Measurements from ENCODE around the gene CAB39L. TPM values are rescaled to one million over a fixed set of nuclear protein-coding genes. Genes with fewer than 3 reads are reported as not detected.

The CAB39L gene
- total and polyA plus RNA-seq, 9 of the 15 experiments (the other 6 are each of a cell fraction or from before 2014, with no cell fraction given), result 1.1 to 4.2 (median 2.6) TPM

DNA sequence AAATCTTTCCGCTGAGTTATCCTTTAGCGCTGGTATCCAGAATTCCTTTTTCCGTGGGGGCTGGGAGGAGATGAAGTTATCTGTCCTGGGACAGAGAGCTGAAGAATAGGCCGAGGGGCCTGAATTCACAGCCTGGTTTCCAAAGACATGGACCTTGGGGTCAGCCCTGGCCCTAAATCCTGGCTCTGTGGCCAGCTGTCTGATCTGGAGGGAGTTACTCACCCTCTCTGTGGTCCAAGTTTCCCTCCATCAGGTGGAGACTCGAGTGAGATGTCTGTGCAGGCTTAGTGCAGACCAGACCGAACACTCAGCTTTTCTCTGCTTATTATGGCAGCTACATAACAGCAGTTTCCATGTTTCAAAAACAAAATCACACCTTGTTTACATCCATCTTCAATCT is 136.5 kb downstream of the CAB39L start (continued):
- TF ChIP-seq ZKSCAN3 (CRISPR knock-in tag; IDR thresholded peaks at IDR 0.05) (no peak), BRD4 (IDR thresholded peaks at IDR 0.05) (no peak), TARDBP (IDR thresholded peaks at IDR 0.05) (no peak), NR2C2 (CRISPR knock-in tag; IDR thresholded peaks at IDR 0.05) (no peak), NR2C2 (tag; IDR thresholded peaks at IDR 0.05) (no peak), KLF10 (CRISPR knock-in tag; IDR thresholded peaks at IDR 0.05) (no peak), ZNF121 (CRISPR knock-in tag; conservative IDR thresholded peaks at IDR 0.05) (no peak)
- TF ChIP-seq, protein P1, sequence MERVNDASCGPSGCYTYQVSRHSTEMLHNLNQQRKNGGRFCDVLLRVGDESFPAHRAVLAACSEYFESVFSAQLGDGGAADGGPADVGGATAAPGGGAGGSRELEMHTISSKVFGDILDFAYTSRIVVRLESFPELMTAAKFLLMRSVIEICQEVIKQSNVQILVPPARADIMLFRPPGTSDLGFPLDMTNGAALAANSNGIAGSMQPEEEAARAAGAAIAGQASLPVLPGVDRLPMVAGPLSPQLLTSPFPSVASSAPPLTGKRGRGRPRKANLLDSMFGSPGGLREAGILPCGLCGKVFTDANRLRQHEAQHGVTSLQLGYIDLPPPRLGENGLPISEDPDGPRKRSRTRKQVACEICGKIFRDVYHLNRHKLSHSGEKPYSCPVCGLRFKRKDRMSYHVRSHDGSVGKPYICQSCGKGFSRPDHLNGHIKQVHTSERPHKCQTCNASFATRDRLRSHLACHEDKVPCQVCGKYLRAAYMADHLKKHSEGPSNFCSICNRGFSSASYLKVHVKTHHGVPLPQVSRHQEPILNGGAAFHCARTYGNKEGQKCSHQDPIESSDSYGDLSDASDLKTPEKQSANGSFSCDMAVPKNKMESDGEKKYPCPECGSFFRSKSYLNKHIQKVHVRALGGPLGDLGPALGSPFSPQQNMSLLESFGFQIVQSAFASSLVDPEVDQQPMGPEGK (CRISPR knock-in tag; IDR thresholded peaks at IDR 0.05; ENCODE audit: borderline replicate concordance), result no peak

DNA sequence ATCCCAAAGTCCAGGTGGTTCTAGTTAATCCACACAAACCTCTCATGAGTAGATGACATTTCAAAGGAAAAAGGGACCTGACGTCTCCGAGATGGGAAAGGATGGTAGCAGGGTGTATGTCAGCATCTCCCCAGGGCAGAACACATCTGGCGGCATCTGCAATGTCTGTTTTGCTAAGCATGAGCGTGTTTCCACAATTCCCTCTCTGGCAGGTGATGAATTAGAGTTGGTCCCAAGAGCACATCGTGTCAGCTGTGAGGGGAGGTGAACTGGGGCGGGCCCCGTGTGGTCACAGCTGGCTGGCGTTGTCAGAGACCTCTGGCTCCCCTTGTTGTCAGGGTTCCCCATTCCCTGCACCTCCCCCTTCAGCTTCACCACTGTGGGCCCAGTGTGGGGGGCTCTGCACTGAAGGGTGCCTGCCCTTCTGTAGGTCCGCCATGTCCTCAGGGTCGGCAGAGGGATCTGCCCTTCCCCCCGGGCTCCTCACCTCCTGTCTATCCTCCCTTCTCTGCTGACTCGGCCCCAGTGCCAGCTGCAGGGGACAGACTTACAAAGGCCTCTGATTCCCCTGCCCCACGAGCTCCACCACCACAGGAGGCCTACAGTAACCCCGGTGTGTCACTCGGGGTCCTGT is 138.0 kb downstream of the CAB39L start:
- no peak for FAIRE-seq
- TF ChIP-seq RAD21 (CRISPR knock-in tag; conservative IDR thresholded peaks at IDR 0.05 in 1 of 2, IDR thresholded peaks at IDR 0.05 in 1 of 2) (no peak), ZNF347 (CRISPR knock-in tag; IDR thresholded peaks at IDR 0.05; ENCODE audit: low read depth) (no peak), HMG20A (CRISPR knock-in tag; conservative IDR thresholded peaks at IDR 0.05) (no peak), ZNF586 (CRISPR knock-in tag; conservative IDR thresholded peaks at IDR 0.05) (no peak), PRMT5 (CRISPR knock-in tag; IDR thresholded peaks at IDR 0.05) (no peak), SUPT5H (IDR thresholded peaks at IDR 0.05) (no peak), ZNF668 (CRISPR knock-in tag; IDR thresholded peaks at IDR 0.05) (no peak), POLR2A (conservative IDR thresholded peaks at IDR 0.05) (no peak), PRPF4 (IDR thresholded peaks at IDR 0.05; ENCODE audit: insufficient read depth, low read depth, low read length, poor library complexity, severe bottlenecking) (no peak), CTCFL (IDR thresholded peaks at IDR 0.05; ENCODE audit: borderline replicate concordance, insufficient read depth, low read depth, low read length, poor library complexity, severe bottlenecking) (no peak)
- TF ChIP-seq, protein P2, sequence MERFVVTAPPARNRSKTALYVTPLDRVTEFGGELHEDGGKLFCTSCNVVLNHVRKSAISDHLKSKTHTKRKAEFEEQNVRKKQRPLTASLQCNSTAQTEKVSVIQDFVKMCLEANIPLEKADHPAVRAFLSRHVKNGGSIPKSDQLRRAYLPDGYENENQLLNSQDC (CRISPR knock-in tag; IDR thresholded peaks at IDR 0.05), result no peak

More for the DNA sequence above, 138.0 kb downstream of the CAB39L start:
- Histone ChIP-seq H3K9me1 (ENCODE audit: control insufficient read depth, insufficient read depth, low read length) (no peaks in the 10 kb centered on the region), H3K4me3 (no peak overlapping the region), H3K36me3 (ENCODE audit: control insufficient read depth, insufficient read depth, low read length) (no peaks in the 10 kb centered on the region), H3K4me2 (ENCODE audit: insufficient read depth, low read length) (no peak overlapping the region), H3K4me1 (replicated peaks in 1 of 2; ENCODE audit: control insufficient read depth in 2 of 2, insufficient read depth in 2 of 2, low read length in 2 of 2) (peaks cover 2 to 6% of the 10 kb centered on the region in 2 experiments; a peak in 3 of 5 replicates), H4K20me1 (replicated peaks; ENCODE audit: control insufficient read depth, insufficient read depth, low read length) (no peaks in the 10 kb centered on the region), H3K79me2 (ENCODE audit: control insufficient read depth, insufficient read depth, low read length) (no peaks in the 10 kb centered on the region), H3K27ac (ENCODE audit: extremely low read depth, low read depth, low read length) (no peak overlapping the region), H3K27me3 (ENCODE audit: control insufficient read depth in 2 of 2, insufficient read depth in 2 of 2, low read length in 2 of 2) (no peaks in the 10 kb centered on the region), H2AFZ (ENCODE audit: low read depth, low read length) (no peak overlapping the region), H3K9ac (ENCODE audit: insufficient read depth in 1 of 2, low read depth in 2 of 2, low read length in 2 of 2) (no peak overlapping the region), H3K9me3 (replicated peaks; ENCODE audit: control insufficient read depth, insufficient read depth, low read depth, low read length) (no peaks in the 10 kb centered on the region)
- ChIA-PET CTCF (ENCODE audit: low intra/inter-chr PET ratio) (no interaction called here), POLR2A (interaction anchor here (0.7 to 0.8 kb wide), 2 partner anchors 487 to 631 kb away, joined by 3 read pairs; no protein-coding TSS in a partner anchor)
- WGBS (ENCODE audit: insufficient coverage, low coverage, missing lambda C conversion rate), result 47% methylated on average over 12 of the region's 15 CpGs
- no peak for DNase-seq (ENCODE audit: extremely low read depth in 1 of 4, low spot score in 3 of 4)
- no TSS peak for BruUV-seq (replicated peaks)
- in situ Hi-C loops (cut with MboI) (loop anchor here (5.0 to 10.0 kb wide), 2 partner anchors 129 to 306 kb away; no protein-coding TSS in a partner anchor), intact Hi-C loops (cut with micrococcal nuclease) (no loop called here)
- no peak for ATAC-seq

Data from K562 (cell line).